GM19193 (cell line): Measurements from ENCODE around the gene CEP57L1.

Experiments
- POLR2A ChIP-seq: IDR thresholded peaks from 4 replicates; pipeline ENCODE4 v1.6.1; 2011; ENCODE audit not compliant: insufficient read depth, insufficient read length; ENCODE audit errors: extremely low read depth

The CEP57L1 gene

GRCh38 chr6:109088995-109089394 is 6.3 kb upstream of the CEP57L1 start:
- no peak for TF ChIP-seq POLR2A

GRCh38 chr6:109091314-109092024 is 3.8 kb upstream of the CEP57L1 start:
- TF ChIP-seq POLR2A, result no peak

GRCh38 chr6:109092074-109092473 is 3.2 kb upstream of the CEP57L1 start:
- no peak for TF ChIP-seq POLR2A

- no peak for TF ChIP-seq POLR2A
Measured at GRCh38 chr6:109093732-109094415, 1.4 kb upstream of the CEP57L1 start.

- TF ChIP-seq POLR2A, result peak; percentile 47
Measured at GRCh38 chr6:109094416-109095035, 781 bp upstream of the CEP57L1 start, which contains the start of gene SESN1. TSS of gene SESN1 (minus strand) at chr6:109094846. CDS start at chr6:109094073, 773 bp downstream.

- no peak for TF ChIP-seq POLR2A
Measured at GRCh38 chr6:109095835-109096084, 453 bp downstream of the CEP57L1 start.

GRCh38 chr6:109096208-109096607 is 901 bp downstream of the CEP57L1 start:
- no peak for TF ChIP-seq POLR2A

- TF ChIP-seq POLR2A, result no peak
Measured at GRCh38 chr6:109097661-109098060, 2.4 kb downstream of the CEP57L1 start.

- TF ChIP-seq POLR2A, result no peak
Measured at GRCh38 chr6:109102762-109103161, 7.5 kb downstream of the CEP57L1 start.

GRCh38 chr6:109103942-109104341 is 8.6 kb downstream of the CEP57L1 start:
- TF ChIP-seq POLR2A, result no peak

- TF ChIP-seq POLR2A, result no peak
Measured at GRCh38 chr6:109104512-109104911, 9.2 kb downstream of the CEP57L1 start.

GRCh38 chr6:109105681-109106080 is 10.4 kb downstream of the CEP57L1 start:
- no peak for TF ChIP-seq POLR2A

- no peak for TF ChIP-seq POLR2A
Measured at GRCh38 chr6:109117346-109118035, 22.2 kb downstream of the CEP57L1 start.

- no peak for TF ChIP-seq POLR2A
Measured at GRCh38 chr6:109118337-109118736, 23.0 kb downstream of the CEP57L1 start.

- TF ChIP-seq POLR2A, result no peak
Measured at GRCh38 chr6:109118871-109119354, 23.6 kb downstream of the CEP57L1 start.
